AG04450 (cell line): ENCODE results near the gene ACER1. TPM values are rescaled to one million over a fixed set of nuclear protein-coding genes. Genes with fewer than 3 reads are reported as not detected.

Experiments used
- CTCF ChIA-PET: fragments of 300-600, 350-600 bp; formaldehyde crosslinking; extraction: SDS; loops from one replicate; lab custom pipeline; 2022; ENCODE audit warnings: antibody characterized with exemption, inconsistent platforms; lab: Charles Lee
- POLR2A ChIA-PET: fragments of 350-600 bp; formaldehyde crosslinking; extraction: SDS; loops from one replicate; lab custom pipeline; 2021; ENCODE audit warnings: antibody characterized with exemption, inconsistent platforms; lab: Yijun Ruan, JAX
- DNase-seq: peaks from one replicate; pipeline ENCODE4 v3.0.0-alpha.2; 2011; ENCODE audit warnings: low read depth, low spot score
- H3K27ac ChIP-seq: one replicate; pipeline ENCODE4 v1.5.1; 2012; ENCODE audit warnings: low read depth, low read length, control low read depth
- H3K27me3 ChIP-seq: one replicate; pipeline ENCODE4 v1.6.0; 2012; ENCODE audit warnings: low read length; ENCODE audit not compliant: control insufficient read depth, insufficient read depth
- H3K4me3 ChIP-seq: 2 replicates; pipeline ENCODE4 v1.5.1; 2011; ENCODE audit warnings: mild to moderate bottlenecking, low read depth, low read length, control low read depth
- H3K9me3 ChIP-seq: 2 replicates; pipeline ENCODE4 v1.5.1; 2012; ENCODE audit warnings: low read length; ENCODE audit not compliant: control insufficient read depth, insufficient read depth
- polyA plus RNA-seq: library from polyadenylated mRNA; depleted of rRNA; stranded (reverse); fragments of >200 nt; gene quantifications from 2 replicates; pipeline ENCODE4 v1.2.3, GENCODE V29; 2011
- TF ChIP-seq, protein P1 (sequence below): IDR thresholded peaks from 2 replicates; pipeline ENCODE4 v1.5.1; 2011; ENCODE audit warnings: low read depth, low read length, control low read depth, inconsistent platforms

Gene ACER1
- polyA plus RNA-seq, 1 experiment, result not detected

DNA sequence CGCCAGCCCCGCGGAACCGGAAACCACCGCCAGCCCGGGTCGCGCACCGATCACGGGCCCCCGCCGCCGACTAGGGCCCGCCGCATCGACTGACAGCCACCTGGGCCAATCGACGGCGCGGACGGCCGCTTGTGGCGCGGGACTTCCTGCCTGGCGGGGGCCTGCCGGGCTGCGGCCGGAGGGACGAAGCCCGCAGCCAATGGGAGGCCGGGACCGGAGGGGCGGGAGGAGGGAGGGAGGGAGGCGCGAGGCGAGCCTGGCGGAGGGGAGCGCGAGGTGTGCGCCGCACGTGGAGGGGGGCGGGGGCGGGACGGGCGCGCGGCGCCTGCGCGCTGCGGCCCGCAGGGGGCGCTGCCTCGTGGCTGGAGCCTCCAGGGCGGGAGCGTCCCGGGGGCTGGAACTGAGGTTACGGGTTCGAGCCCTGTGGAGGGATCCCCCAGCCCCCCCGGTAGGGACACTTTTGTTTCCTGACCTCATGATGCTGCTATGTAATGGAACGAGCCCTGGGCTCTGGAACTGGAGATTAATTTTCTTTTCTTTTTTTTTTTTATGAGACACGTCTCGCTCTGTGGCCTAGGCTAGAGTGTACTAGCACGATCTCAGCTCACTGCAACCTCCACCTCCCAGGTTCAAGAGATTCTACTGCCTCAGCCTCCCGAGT lies 53.4 kb downstream of the ACER1 start, which contains the start of gene MLLT1:
Gene MLLT1, minus strand, starts transcription at position 45 of the 661 bp plus-strand sequence. CDS start 191 bp downstream, outside the sequence.
- Histone ChIP-seq H3K9me3 (no peaks in the 10 kb centered on the region), H3K27me3 (no peaks in the 10 kb centered on the region), H3K4me3 (peak within 1 kb of the TSS; percentile 84), H3K27ac (no peak within 1 kb of the TSS)
- CTCF ChIA-PET, result interaction anchor here (0.7 to 1.0 kb wide), 5 partner anchors 10 to 232 kb away, joined by 3 to 4 read pairs (median 4); no protein-coding TSS in a partner anchor
- peak; percentile 93 for DNase-seq
- TF ChIP-seq, protein P1, sequence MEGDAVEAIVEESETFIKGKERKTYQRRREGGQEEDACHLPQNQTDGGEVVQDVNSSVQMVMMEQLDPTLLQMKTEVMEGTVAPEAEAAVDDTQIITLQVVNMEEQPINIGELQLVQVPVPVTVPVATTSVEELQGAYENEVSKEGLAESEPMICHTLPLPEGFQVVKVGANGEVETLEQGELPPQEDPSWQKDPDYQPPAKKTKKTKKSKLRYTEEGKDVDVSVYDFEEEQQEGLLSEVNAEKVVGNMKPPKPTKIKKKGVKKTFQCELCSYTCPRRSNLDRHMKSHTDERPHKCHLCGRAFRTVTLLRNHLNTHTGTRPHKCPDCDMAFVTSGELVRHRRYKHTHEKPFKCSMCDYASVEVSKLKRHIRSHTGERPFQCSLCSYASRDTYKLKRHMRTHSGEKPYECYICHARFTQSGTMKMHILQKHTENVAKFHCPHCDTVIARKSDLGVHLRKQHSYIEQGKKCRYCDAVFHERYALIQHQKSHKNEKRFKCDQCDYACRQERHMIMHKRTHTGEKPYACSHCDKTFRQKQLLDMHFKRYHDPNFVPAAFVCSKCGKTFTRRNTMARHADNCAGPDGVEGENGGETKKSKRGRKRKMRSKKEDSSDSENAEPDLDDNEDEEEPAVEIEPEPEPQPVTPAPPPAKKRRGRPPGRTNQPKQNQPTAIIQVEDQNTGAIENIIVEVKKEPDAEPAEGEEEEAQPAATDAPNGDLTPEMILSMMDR, result peak; percentile 52
- POLR2A ChIA-PET, result no interaction called here

DNA sequence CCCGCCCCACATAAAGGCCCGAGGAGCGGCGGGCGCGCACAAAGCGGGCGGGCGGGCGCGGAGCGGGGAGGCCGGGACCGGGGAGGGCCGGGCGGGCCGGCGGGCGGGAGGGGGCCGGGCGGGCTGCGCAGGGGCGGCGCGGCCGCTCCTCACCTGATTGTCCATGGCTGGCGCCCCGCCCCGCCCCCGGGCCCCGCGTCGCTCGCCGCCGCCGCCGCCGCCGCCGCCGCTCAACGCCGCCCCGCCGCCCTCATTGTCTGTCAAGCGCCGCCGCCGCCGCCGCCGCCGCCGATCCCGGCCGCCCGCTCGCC lies 53.8 kb downstream of the ACER1 start:
- no peak for DNase-seq
- H3K27me3 ChIP-seq, result no peaks in the 10 kb centered on the region
- ChIA-PET POLR2A (no interaction called here), CTCF (interaction anchor here (1.4 kb wide), 1 partner anchor 292 kb away, joined by 3 read pairs; no protein-coding TSS in a partner anchor)
- peak overlapping the region; percentile 84 for H3K4me3 ChIP-seq
- TF ChIP-seq, protein P1, result no peak
- no peaks in the 10 kb centered on the region for H3K9me3 ChIP-seq
- no peak overlapping the region for H3K27ac ChIP-seq

DNA sequence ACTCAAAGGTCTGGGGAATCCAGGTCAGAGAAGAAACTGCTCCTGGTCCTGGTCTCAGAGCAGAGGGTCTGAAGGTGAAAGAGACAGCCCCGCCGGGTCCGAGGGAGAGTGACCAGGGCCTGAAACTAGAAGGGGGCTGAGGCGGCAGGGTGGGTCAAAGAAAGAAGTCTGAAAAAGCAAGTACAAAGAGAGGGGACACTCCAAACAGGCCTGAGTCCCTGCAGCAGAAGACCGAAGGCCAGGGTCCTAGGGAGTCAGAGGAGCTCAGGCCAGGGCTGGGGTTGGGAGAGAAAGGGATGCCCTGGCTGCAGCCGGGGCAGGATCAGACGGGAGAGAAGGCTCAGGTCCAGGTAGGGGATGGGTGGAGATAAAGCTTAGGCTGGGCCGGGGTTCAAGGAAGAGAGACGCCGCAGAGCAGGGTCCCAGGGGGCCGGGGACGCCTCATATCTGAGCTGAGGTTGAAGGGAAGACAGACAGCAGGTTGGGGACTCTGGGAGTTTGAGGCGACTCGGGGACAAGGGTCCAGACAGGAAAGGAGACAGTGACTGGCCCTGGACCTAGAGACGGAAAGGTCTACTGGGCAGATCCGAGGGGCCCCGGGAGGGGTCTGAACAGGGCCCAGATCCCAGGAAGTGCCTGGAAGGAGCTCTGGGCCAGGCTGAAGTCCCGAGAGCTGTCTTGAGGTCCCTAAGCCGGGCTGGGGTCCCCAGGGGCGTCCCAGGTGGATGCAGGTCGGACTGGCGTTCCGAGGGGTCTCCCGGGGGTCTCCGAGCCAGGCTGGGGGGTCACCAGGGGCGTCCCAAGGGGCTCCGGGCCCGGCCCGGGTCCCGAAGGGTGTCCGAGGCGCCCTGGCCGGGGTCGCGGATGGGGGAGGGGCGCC lies 54.4 kb downstream of the ACER1 start:
- TF ChIP-seq, protein P1, result no peak
- DNase-seq, result no peak
- ChIA-PET POLR2A (interaction anchor here (0.5 to 0.8 kb wide), 2 partner anchors 46 to 337 kb away, joined by 3 to 5 read pairs; no protein-coding TSS in a partner anchor), CTCF (interaction anchor here (1.4 kb wide), 1 partner anchor 291 kb away, joined by 3 read pairs; no protein-coding TSS in a partner anchor)
- H3K4me3 ChIP-seq, result peak overlapping the region; percentile 84
- no peak overlapping the region for H3K27ac ChIP-seq
- no peaks in the 10 kb centered on the region for H3K9me3 ChIP-seq
- H3K27me3 ChIP-seq, result no peaks in the 10 kb centered on the region

DNA sequence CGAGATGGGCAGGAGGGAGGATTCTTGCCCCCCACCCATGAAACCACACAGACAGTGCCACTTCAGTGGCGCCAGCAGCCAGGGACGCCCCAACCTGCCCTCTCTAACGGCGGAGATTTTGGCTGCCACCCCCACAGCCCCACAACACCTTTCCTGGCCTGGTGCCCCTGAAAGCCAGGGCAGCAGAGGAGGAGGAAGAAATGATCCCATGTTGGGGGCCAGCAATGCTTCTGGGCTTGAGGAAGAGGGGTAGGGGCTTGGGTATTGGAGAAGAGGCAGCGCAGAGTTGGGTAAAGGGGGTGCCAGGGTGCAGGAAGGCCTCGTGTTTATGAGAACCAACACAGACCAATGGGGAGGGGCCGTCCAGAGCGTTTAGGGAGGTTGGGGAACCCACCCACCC lies 55.4 kb downstream of the ACER1 start:
- no peak overlapping the region for H3K27ac ChIP-seq
- CTCF ChIA-PET, result interaction anchor here (0.6 to 2.0 kb wide), 2 partner anchors 59 to 183 kb away, joined by 4 to 11 read pairs; no protein-coding TSS in a partner anchor
- no peaks in the 10 kb centered on the region for H3K9me3 ChIP-seq
- POLR2A ChIA-PET, result no interaction called here
- no peak for DNase-seq
- TF ChIP-seq, protein P1, result no peak
- H3K4me3 ChIP-seq, result peak overlapping the region; percentile 84
- no peaks in the 10 kb centered on the region for H3K27me3 ChIP-seq
